Naive thymus-derived CD8-positive, alpha-beta T cell (primary cell): ENCODE results near the gene COPB1. TPM values are rescaled to one million over a fixed set of nuclear protein-coding genes. Genes with fewer than 3 reads are reported as not detected.

Experiments
- ATAC-seq, 2 donors: fragments of 150-1000 bp; cut with Tn5 transposase in 1 of 2; sonication (Bioruptor Pico), chemical (Tn5 transposase) in 1 of 2; 1 replicate in 1 of 2; 2 replicates in 1 of 2; pipeline ENCODE4 v1.10.0; 2021; ENCODE audit warnings: mild to moderate bottlenecking in 2 of 2, moderate library complexity in 2 of 2
- POLR2A ChIA-PET: fragments of 350-600 bp; sonication (Branson Sonifier 250); formaldehyde crosslinking; loops from one replicate; lab custom pipeline; 2021; ENCODE audit warnings: antibody characterized with exemption; lab: Charles Lee
- DNase-seq, 10 donors: peaks; one replicate each; pipeline versions ENCODE4 v3.0.0 to v3.0.0-alpha.2; 2020 to 2022
- H3K27ac Mint-ChIP-seq, 10 donors: one replicate each; pipeline ENCODE4 v1.8.0; 2020 to 2022; ENCODE audit warnings: mild to moderate bottlenecking in 10 of 10, mixed read lengths in 10 of 10, moderate library complexity in 4 of 10, inconsistent platforms in 1 of 10
- H3K27me3 Mint-ChIP-seq, 5 donors: one replicate each; pipeline ENCODE4 v1.8.0; 2021 to 2022; ENCODE audit warnings: mixed read lengths in 5 of 5
- H3K36me3 Mint-ChIP-seq, 3 donors: one replicate each; pipeline ENCODE4 v1.8.0; 2020 to 2022; ENCODE audit warnings: mixed read lengths in 3 of 3, mild to moderate bottlenecking in 2 of 3, inconsistent platforms in 1 of 3
- H3K4me1 Mint-ChIP-seq, 4 donors: one replicate each; pipeline ENCODE4 v1.8.0; 2021 to 2022; ENCODE audit warnings: mixed read lengths in 4 of 4
- H3K4me3 Mint-ChIP-seq, 10 donors: one replicate each; pipeline ENCODE4 v1.8.0; 2020 to 2022; ENCODE audit warnings: mild to moderate bottlenecking in 10 of 10, mixed read lengths in 10 of 10, moderate library complexity in 6 of 10, inconsistent platforms in 1 of 10
- H3K9me3 Mint-ChIP-seq, 9 donors: one replicate each; pipeline ENCODE4 v1.8.0; 2020 to 2022; ENCODE audit warnings: mixed read lengths in 9 of 9, mild to moderate bottlenecking in 3 of 9, inconsistent platforms in 1 of 9, moderate library complexity in 1 of 9
- polyA plus RNA-seq, 3 donors: library from polyadenylated mRNA; unstranded; fragments of 300-500 nt; fragmentation: Illumina TruSeq; gene quantifications; one replicate each; pipeline ENCODE4 v1.2.3, GENCODE V29; 2021
- total RNA-seq, 8 experiments: library from RNA in 2 of 8; stranded (reverse) in 2 of 8; gene quantifications; one replicate each; pipeline ENCODE4 v1.2.3 and lab custom pipeline; 2021 to 2026

The COPB1 gene
- total and polyA plus RNA-seq, 5 experiments from 2014 or later = 46.6 to 79.6 (median 67.7) TPM

GRCh38 chr11:14502039-14502438 is 2.4 kb upstream of the COPB1 start:
- Mint-ChIP-seq H3K27me3 (no peaks in the 10 kb centered on the region), H3K4me3 (no peak overlapping the region), H3K27ac (peak overlapping the region in 5 of 10 donors; percentile 17 to 57 (median 38)), H3K36me3 (peaks cover 8 to 51% (median 20%) of the 10 kb centered on the region in 3 donors), H3K9me3 (peaks cover 0 to 2% (median 0%) of the 10 kb centered on the region in 9 donors), H3K4me1 (peaks cover 16 to 33% (median 26%) of the 10 kb centered on the region in 4 donors)
- no peak for ATAC-seq
- no peak for DNase-seq
- POLR2A ChIA-PET = interaction anchor here (1.4 kb wide), 1 partner anchor 406 kb away, joined by 3 read pairs; no protein-coding TSS in a partner anchor

- Mint-ChIP-seq H3K27me3 (no peaks in the 10 kb centered on the region), H3K27ac (peak overlapping the region; percentile 90 to 100 (median 98)), H3K4me3 (peak overlapping the region; percentile 90 to 100 (median 96)), H3K36me3 (peaks cover 10 to 51% (median 15%) of the 10 kb centered on the region in 3 donors), H3K9me3 (peaks cover 0 to 2% (median 0%) of the 10 kb centered on the region in 9 donors), H3K4me1 (peaks cover 23 to 45% (median 39%) of the 10 kb centered on the region in 4 donors)
- DNase-seq (peak; percentile 15 to 70 (median 46)), ATAC-seq (peak; percentile 48 to 50)
- POLR2A ChIA-PET = interaction anchor here (0.6 to 2.7 kb wide), 11 partner anchors 13 to 391 kb away, joined by 3 to 20 read pairs (median 4); partner anchors contain the start of genes CYP2R1, PDE3B and PSMA1
Measured at GRCh38 chr11:14500181-14500651, 605 bp upstream of the COPB1 start.

GRCh38 chr11:14499178-14499559 is 442 bp downstream of the COPB1 start:
- H3K27ac Mint-ChIP-seq = peak overlapping the region; percentile 90 to 100 (median 98)
- POLR2A ChIA-PET = interaction anchor here (1.0 to 2.7 kb wide), 5 partner anchors 21 to 1037 kb away, joined by 3 to 20 read pairs (median 4); partner anchors contain the start of genes CYP2R1 and PSMA1
- H3K9me3 Mint-ChIP-seq = peaks cover 0 to 2% (median 0%) of the 10 kb centered on the region in 9 donors
- H3K27me3 Mint-ChIP-seq = no peaks in the 10 kb centered on the region
- DNase-seq (peak in 3 of 10 donors; percentile 19 to 42 (median 22)), ATAC-seq (peak; percentile 38 to 43)
- peaks cover 23 to 53% (median 47%) of the 10 kb centered on the region in 4 donors for H3K4me1 Mint-ChIP-seq
- H3K36me3 Mint-ChIP-seq = peaks cover 16 to 51% (median 22%) of the 10 kb centered on the region in 3 donors
- H3K4me3 Mint-ChIP-seq = peak overlapping the region; percentile 90 to 100 (median 96)

- peaks cover under 1 to 89% (median 23%) of the 10 kb centered on the region in 3 donors for H3K36me3 Mint-ChIP-seq
- ATAC-seq (no peak), DNase-seq (no peak)
- peak overlapping the region in 4 of 10 donors; percentile 2 to 67 (median 40) for H3K27ac Mint-ChIP-seq
- no peaks in the 10 kb centered on the region for H3K27me3 Mint-ChIP-seq
- POLR2A ChIA-PET = no interaction called here
- H3K4me1 Mint-ChIP-seq = peaks cover 6 to 23% (median 9%) of the 10 kb centered on the region in 4 donors
- H3K9me3 Mint-ChIP-seq = no peaks in the 10 kb centered on the region
- H3K4me3 Mint-ChIP-seq = no peak overlapping the region
Measured at GRCh38 chr11:14480716-14481115, 18.9 kb downstream of the COPB1 start.

GRCh38 chr11:14471127-14471526 is 28.5 kb downstream of the COPB1 start:
- no peak overlapping the region for H3K4me3 Mint-ChIP-seq

GRCh38 chr11:14463623-14464022 is 36.0 kb downstream of the COPB1 start:
- peaks cover 0 to 48% (median 22%) of the 10 kb centered on the region in 3 donors for H3K36me3 Mint-ChIP-seq
- no peaks in the 10 kb centered on the region for H3K27me3 Mint-ChIP-seq
- ATAC-seq = no peak
- DNase-seq = no peak
- H3K9me3 Mint-ChIP-seq = no peaks in the 10 kb centered on the region
- POLR2A ChIA-PET = interaction anchor here (0.5 kb wide), 1 partner anchor 225 kb away, joined by 3 read pairs; no protein-coding TSS in a partner anchor
- peaks cover 5 to 14% (median 10%) of the 10 kb centered on the region in 4 donors for H3K4me1 Mint-ChIP-seq
- no peak overlapping the region for H3K27ac Mint-ChIP-seq
- no peak overlapping the region for H3K4me3 Mint-ChIP-seq

More at GRCh38 chr11:14471127-14471526, 28.5 kb downstream of the COPB1 start:
- Mint-ChIP-seq H3K9me3 (no peaks in the 10 kb centered on the region), H3K27me3 (no peaks in the 10 kb centered on the region), H3K36me3 (peaks cover 5 to 90% (median 33%) of the 10 kb centered on the region in 3 donors), H3K27ac (peak overlapping the region in 9 of 10 donors; percentile 25 to 77 (median 57)), H3K4me1 (peaks cover 26 to 50% (median 42%) of the 10 kb centered on the region in 4 donors)
- DNase-seq = no peak
- no peak for ATAC-seq
- POLR2A ChIA-PET = no interaction called here

GRCh38 chr11:14460147-14460546 is 39.5 kb downstream of the COPB1 start:
- H3K9me3 Mint-ChIP-seq = no peaks in the 10 kb centered on the region
- peaks cover 0 to 58% (median 11%) of the 10 kb centered on the region in 3 donors for H3K36me3 Mint-ChIP-seq
- no peak overlapping the region for H3K4me3 Mint-ChIP-seq
- POLR2A ChIA-PET = no interaction called here
- no peak for DNase-seq
- H3K4me1 Mint-ChIP-seq = peaks cover 0 to 4% (median 0%) of the 10 kb centered on the region in 4 donors
- no peak for ATAC-seq
- no peaks in the 10 kb centered on the region for H3K27me3 Mint-ChIP-seq
- H3K27ac Mint-ChIP-seq = peak overlapping the region in 5 of 10 donors; percentile 14 to 61 (median 29)

GRCh38 chr11:14458377-14458776 is 41.2 kb downstream of the COPB1 start:
- H3K27me3 Mint-ChIP-seq = no peaks in the 10 kb centered on the region
- H3K9me3 Mint-ChIP-seq = no peaks in the 10 kb centered on the region
- H3K4me3 Mint-ChIP-seq = no peak overlapping the region
- H3K36me3 Mint-ChIP-seq = peaks cover 0 to 62% (median 11%) of the 10 kb centered on the region in 3 donors
- POLR2A ChIA-PET = interaction anchor here (0.7 kb wide), 1 partner anchor 157 kb away, joined by 4 read pairs; no protein-coding TSS in a partner anchor
- no peak for DNase-seq
- H3K4me1 Mint-ChIP-seq = peaks cover 0 to 4% (median 0%) of the 10 kb centered on the region in 4 donors
- H3K27ac Mint-ChIP-seq = peak overlapping the region in 1 of 10 donors; percentile 22
- ATAC-seq = no peak

- Mint-ChIP-seq H3K4me3 (no peak overlapping the region), H3K9me3 (no peaks in the 10 kb centered on the region), H3K4me1 (peaks cover 0 to 16% (median 1%) of the 10 kb centered on the region in 4 donors), H3K27ac (peak overlapping the region; percentile 15 to 61 (median 34)), H3K36me3 (peaks cover 0 to 75% (median 8%) of the 10 kb centered on the region in 3 donors), H3K27me3 (no peaks in the 10 kb centered on the region)
- ATAC-seq = no peak
- no peak for DNase-seq
- POLR2A ChIA-PET = interaction anchor here (0.6 to 0.8 kb wide), 5 partner anchors 20 to 161 kb away, joined by 3 to 8 read pairs (median 4); no protein-coding TSS in a partner anchor
Measured at GRCh38 chr11:14455648-14456430, 43.8 kb downstream of the COPB1 start.

- H3K27ac Mint-ChIP-seq = peak overlapping the region in 2 of 10 donors; percentile 20 to 48
- DNase-seq = peak in 3 of 10 donors; percentile 24 to 28 (median 28)
- H3K9me3 Mint-ChIP-seq = no peaks in the 10 kb centered on the region
Measured at GRCh38 chr11:14454861-14455632, 44.6 kb downstream of the COPB1 start.

GRCh38 chr11:14451825-14452224 is 47.8 kb downstream of the COPB1 start:
- DNase-seq (no peak), ATAC-seq (no peak)
- Mint-ChIP-seq H3K27ac (peak overlapping the region in 3 of 10 donors; percentile 4 to 36 (median 29)), H3K9me3 (no peaks in the 10 kb centered on the region), H3K27me3 (no peaks in the 10 kb centered on the region), H3K4me3 (no peak overlapping the region), H3K36me3 (peaks cover 0 to 42% (median 0%) of the 10 kb centered on the region in 3 donors), H3K4me1 (peaks cover 0 to 33% (median 5%) of the 10 kb centered on the region in 4 donors)
- POLR2A ChIA-PET = no interaction called here

More at GRCh38 chr11:14454861-14455632, 44.6 kb downstream of the COPB1 start:
- H3K36me3 Mint-ChIP-seq = peaks cover 0 to 71% (median 3%) of the 10 kb centered on the region in 3 donors
- no peaks in the 10 kb centered on the region for H3K27me3 Mint-ChIP-seq
- H3K4me3 Mint-ChIP-seq = no peak overlapping the region
- POLR2A ChIA-PET = interaction anchor here (0.6 to 0.8 kb wide), 5 partner anchors 19 to 160 kb away, joined by 3 to 8 read pairs (median 4); no protein-coding TSS in a partner anchor
- ATAC-seq = peak; percentile 33
- H3K4me1 Mint-ChIP-seq = peaks cover 0 to 17% (median 1%) of the 10 kb centered on the region in 4 donors
